Keratinocyte (primary cell): ENCODE results near the gene BMP7. TPM values are rescaled to one million over a fixed set of nuclear protein-coding genes. Genes with fewer than 3 reads are reported as not detected.

Source experiments
- DNase-seq: peaks from one replicate; pipeline ENCODE4 v3.0.0-alpha.2; 2011; ENCODE audit warnings: low read depth, missing footprints, low spot score
- FAIRE-seq: peaks from 2 replicates; lab custom pipeline; 2011; peaks lifted over from hg19 to GRCh38; lab: Jason Lieb, UNC
- H2AFZ ChIP-seq: 2 replicates; pipeline ENCODE4 v1.6.0; 2012; ENCODE audit warnings: low read length, control low read depth, inconsistent platforms; ENCODE audit not compliant: control insufficient read depth
- H3K27ac ChIP-seq: 2 replicates; pipeline ENCODE4 v1.5.1; 2011; ENCODE audit warnings: low read length; ENCODE audit not compliant: control insufficient read depth, insufficient read depth
- H3K27me3 ChIP-seq: 3 replicates; pipeline ENCODE4 v1.6.0; 2011; ENCODE audit warnings: low read length; ENCODE audit not compliant: control insufficient read depth, insufficient read depth; ENCODE audit errors: extremely low read depth
- H3K36me3 ChIP-seq, 2 experiments: 2 replicates in 1 of 2; 3 replicates in 1 of 2; pipeline ENCODE4 v1.5.1; 2011; ENCODE audit warnings: low read length in 2 of 2, mild to moderate bottlenecking in 1 of 2; ENCODE audit not compliant: control insufficient read depth in 2 of 2, insufficient read depth in 2 of 2; ENCODE audit errors: extremely low read depth in 1 of 2
- H3K4me1 ChIP-seq: 3 replicates; pipeline ENCODE4 v1.5.1; 2011; ENCODE audit warnings: low read length; ENCODE audit not compliant: control insufficient read depth, insufficient read depth; ENCODE audit errors: extremely low read depth
- H3K4me2 ChIP-seq: 3 replicates; pipeline ENCODE4 v1.6.0; 2011; ENCODE audit warnings: low read depth, low read length; ENCODE audit not compliant: control insufficient read depth, insufficient read depth; ENCODE audit errors: extremely low read depth
- H3K4me3 ChIP-seq, 3 experiments: fragments of 200-600 bp in 1 of 3; sonication (generic) in 1 of 3; 2 replicates in 2 of 3; 3 replicates in 1 of 3; pipeline ENCODE4 v1.5.1; 2011 to 2016; ENCODE audit warnings: low read length in 3 of 3, mild to moderate bottlenecking in 3 of 3, control low read depth in 2 of 3, inconsistent platforms in 1 of 3, low read depth in 1 of 3, mixed read lengths in 1 of 3, mixed run types in 1 of 3, moderate library complexity in 1 of 3; ENCODE audit not compliant: control insufficient read depth in 2 of 3, insufficient read depth in 2 of 3; ENCODE audit errors: extremely low read depth in 1 of 3
- H3K79me2 ChIP-seq: 2 replicates; pipeline ENCODE4 v1.6.0; 2012; ENCODE audit warnings: low read length; ENCODE audit not compliant: control insufficient read depth, insufficient read depth
- H3K9ac ChIP-seq: 3 replicates; pipeline ENCODE4 v1.6.0; 2011; ENCODE audit warnings: low read length; ENCODE audit not compliant: control insufficient read depth, insufficient read depth; ENCODE audit errors: extremely low read depth
- H3K9me1 ChIP-seq: 3 replicates; pipeline ENCODE4 v1.6.0; 2011; ENCODE audit warnings: low read length; ENCODE audit not compliant: control insufficient read depth, insufficient read depth; ENCODE audit errors: extremely low read depth
- H3K9me3 ChIP-seq: 2 replicates; pipeline ENCODE4 v1.5.1; 2012; ENCODE audit warnings: low read depth, low read length; ENCODE audit not compliant: control insufficient read depth
- H4K20me1 ChIP-seq: 3 replicates; pipeline ENCODE4 v1.6.0; 2011; ENCODE audit warnings: low read length; ENCODE audit not compliant: control insufficient read depth, insufficient read depth; ENCODE audit errors: extremely low read depth
- CTCF ChIP-seq, 3 experiments: IDR thresholded peaks in 1 of 3; conservative IDR thresholded peaks in 1 of 3; optimal IDR thresholded peaks in 1 of 3; 2 replicates in 2 of 3; 3 replicates in 1 of 3; pipeline versions ENCODE3 to v1.5.1; 2011; ENCODE audit warnings: low read length in 3 of 3, mild to moderate bottlenecking in 3 of 3, moderate library complexity in 2 of 3, control low read depth in 1 of 3, inconsistent platforms in 1 of 3; ENCODE audit not compliant: insufficient read depth in 2 of 3; ENCODE audit errors: extremely low read depth in 1 of 3
- EZH2 ChIP-seq: IDR thresholded peaks from one replicate; pipeline ENCODE4 v1.6.1; 2012; ENCODE audit warnings: inconsistent platforms, mild to moderate bottlenecking, low read length, moderate library complexity
- dilution Hi-C: fragments of 300-500 bp; cut with MboI; formaldehyde crosslinking; loops from one replicate; pipeline ENCODE4 v1.7.0; 2020; ENCODE audit warnings: low sequenced_read_pairs; ENCODE audit not compliant: extremely low pct_ligation_motif_present
- polyA plus RNA-seq, 5 experiments: library from polyadenylated mRNA; depleted of rRNA in 3 of 5; stranded (reverse) in 3 of 5; stranded (forward) in 1 of 5; unstranded in 1 of 5; fragments of >200 nt; gene quantifications; 1 replicate in 1 of 5; 2 replicates in 3 of 5; 3 replicates in 1 of 5; pipeline versions ENCODE4 v1.2.1 to v1.2.3, GENCODE V29; 2011 to 2012; ENCODE audit warnings: missing spikeins in 2 of 5, low read depth in 1 of 5, low replicate concordance in 1 of 5

BMP7 gene
- polyA plus RNA-seq, 1 donor (not counting 4 experiments of a cell fraction or from before 2014, with no cell fraction given): 0.29 TPM

- Histone ChIP-seq H4K20me1 (peaks cover 2% of the 10 kb centered on the region), H3K4me2 (no peak overlapping the region), H3K4me3 (no peak overlapping the region), H3K9ac (no peak overlapping the region), H3K27ac (no peak overlapping the region), H2AFZ (no peak overlapping the region), H3K9me3 (no peaks in the 10 kb centered on the region), H3K9me1 (no peaks in the 10 kb centered on the region), H3K36me3 (no peaks in the 10 kb centered on the region), H3K79me2 (no peaks in the 10 kb centered on the region), H3K27me3 (peaks cover 9% of the 10 kb centered on the region), H3K4me1 (no peaks in the 10 kb centered on the region)
- no peak for DNase-seq
- dilution Hi-C loops: no loop called here
- TF ChIP-seq CTCF (optimal IDR thresholded peaks at IDR 0.05 in 1 of 3, IDR thresholded peaks at IDR 0.05 in 1 of 3, conservative IDR thresholded peaks at IDR 0.05 in 1 of 3; ENCODE audit: extremely low read depth in 1 of 3, insufficient read depth in 2 of 3, low read length in 3 of 3): no peak
- no peak for TF ChIP-seq EZH2
- no peak for FAIRE-seq
Measured at GRCh38 chr20:57159945-57160610, 106.4 kb downstream of the BMP7 start.

- TF ChIP-seq EZH2 (no peak), CTCF (optimal IDR thresholded peaks at IDR 0.05 in 1 of 3, IDR thresholded peaks at IDR 0.05 in 1 of 3, conservative IDR thresholded peaks at IDR 0.05 in 1 of 3; ENCODE audit: extremely low read depth in 1 of 3, insufficient read depth in 2 of 3, low read length in 3 of 3) (no peak)
- dilution Hi-C loops: no loop called here
Measured at GRCh38 chr20:57159193-57159851, 107.1 kb downstream of the BMP7 start.

More at GRCh38 chr20:57159193-57159851, 107.1 kb downstream of the BMP7 start:
- H3K27me3 ChIP-seq: peaks cover 9% of the 10 kb centered on the region
- no peaks in the 10 kb centered on the region for H3K4me1 ChIP-seq
- H3K27ac ChIP-seq: no peak overlapping the region
- H4K20me1 ChIP-seq: peaks cover 2% of the 10 kb centered on the region
- no peak overlapping the region for H2AFZ ChIP-seq
- no peaks in the 10 kb centered on the region for H3K9me1 ChIP-seq
- H3K9me3 ChIP-seq: no peaks in the 10 kb centered on the region
- H3K36me3 ChIP-seq: no peaks in the 10 kb centered on the region
- DNase-seq (no peak), FAIRE-seq (no peak)
- no peak overlapping the region for H3K4me3 ChIP-seq
- no peak overlapping the region for H3K9ac ChIP-seq
- H3K4me2 ChIP-seq: no peak overlapping the region
- no peaks in the 10 kb centered on the region for H3K79me2 ChIP-seq
